Omental fat pad (tissue), 4 donors: ENCODE data around the gene SH3GL2. TPM values are rescaled to one million over a fixed set of nuclear protein-coding genes. Genes with fewer than 3 reads are reported as not detected.

Experiments
- ATAC-seq: fragments of 150-250 bp; one replicate; pipeline ENCODE4 v1.9.1; 2016; ENCODE audit warnings: mild to moderate bottlenecking, moderate library complexity; ENCODE audit not compliant: low FRiP score
- DNase-seq: peaks from one replicate; pipeline ENCODE4 v3.0.0-alpha.2; 2019; ENCODE audit warnings: low spot score
- CTCF ChIP-seq, 3 donors: fragments of 450-650 bp; IDR thresholded peaks; one replicate each; pipeline ENCODE4 v1.5.1; 2016 to 2017; ENCODE audit warnings: antibody characterized with exemption in 3 of 3, mild to moderate bottlenecking in 3 of 3, moderate library complexity in 2 of 3
- total RNA-seq, 4 donors: library from RNA; depleted of rRNA; stranded (reverse); fragments of >200 nt; gene quantifications; one replicate each; pipeline ENCODE4 v1.1.0, GENCODE V29; 2016

SH3GL2 gene
- total RNA-seq, 4 donors from 2014 or later: 0.24 to 0.56 TPM; not detected in 2

GRCh38 chr9:17719053-17719452, 140.2 kb downstream of the SH3GL2 start:
- no peak for ATAC-seq
- DNase-seq: no peak
- TF ChIP-seq CTCF (IDR thresholded peaks at IDR 0.05): no peak

- ATAC-seq: no peak
- TF ChIP-seq CTCF (IDR thresholded peaks at IDR 0.05): no peak
- no peak for DNase-seq
Observed at GRCh38 chr9:17721954-17722353, 143.1 kb downstream of the SH3GL2 start.

- DNase-seq: no peak
- no peak for TF ChIP-seq CTCF (IDR thresholded peaks at IDR 0.05)
- ATAC-seq: no peak
Observed at GRCh38 chr9:17723656-17724055, 144.8 kb downstream of the SH3GL2 start.

GRCh38 chr9:17725399-17726010, 146.6 kb downstream of the SH3GL2 start:
- ATAC-seq (no peak), DNase-seq (no peak)
- no peak for TF ChIP-seq CTCF (IDR thresholded peaks at IDR 0.05)

GRCh38 chr9:17726298-17726697, 147.4 kb downstream of the SH3GL2 start:
- DNase-seq (no peak), ATAC-seq (no peak)
- TF ChIP-seq CTCF (IDR thresholded peaks at IDR 0.05): no peak

- ATAC-seq (no peak), DNase-seq (no peak)
- no peak for TF ChIP-seq CTCF (IDR thresholded peaks at IDR 0.05)
Observed at GRCh38 chr9:17730899-17731298, 152.0 kb downstream of the SH3GL2 start.

GRCh38 chr9:17731308-17731707, 152.4 kb downstream of the SH3GL2 start:
- no peak for TF ChIP-seq CTCF (IDR thresholded peaks at IDR 0.05)
- DNase-seq: no peak
- no peak for ATAC-seq
